ENCODE data around the gene GANAB. TPM values are rescaled to one million over a fixed set of nuclear protein-coding genes. Genes with fewer than 3 reads are reported as not detected.
"Not testable (repeated sequence)": the region's sequence is repeated elsewhere in the genome, so short reads cannot be mapped to it uniquely, and the experiment has no call there.

The GANAB gene
- total RNA-seq, 1 experiment from 2014 or later, result 229 TPM

DNA sequence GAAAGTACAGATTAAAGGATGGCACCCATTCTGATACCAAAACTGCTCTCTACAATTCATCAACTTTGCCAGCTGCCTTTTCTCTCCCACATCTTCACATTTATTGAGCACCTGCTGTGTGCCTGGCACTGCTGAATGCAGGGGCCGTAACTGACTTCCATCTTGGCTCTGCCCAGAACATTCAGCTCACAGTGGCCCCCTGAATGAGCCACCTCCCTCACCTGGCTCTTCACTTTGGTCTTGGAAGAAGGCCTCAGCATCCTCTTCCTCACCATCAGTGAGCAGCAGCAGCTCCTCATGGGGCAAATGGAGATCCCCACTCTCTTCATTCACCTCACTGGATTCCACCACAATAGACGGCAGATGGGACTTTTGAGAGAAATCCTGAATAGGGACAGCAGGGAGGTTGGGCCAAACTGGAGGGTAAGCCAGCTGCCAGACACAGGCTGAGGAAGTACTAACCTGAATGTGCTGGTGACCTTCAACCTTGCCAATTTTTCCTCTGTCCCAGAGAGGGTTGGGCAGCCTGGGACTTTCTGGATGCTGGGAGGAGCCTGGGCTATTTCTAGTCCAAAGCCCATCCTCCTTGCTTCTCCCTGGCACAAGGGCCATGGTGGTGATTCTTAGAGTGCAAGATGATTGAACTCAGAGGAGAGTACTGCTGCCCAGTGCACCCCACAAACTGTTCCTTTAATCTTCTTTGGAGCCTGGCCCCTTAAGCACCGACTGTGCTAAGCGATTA, 23.2 kb upstream of the GANAB start:
- DNase-seq (ENCODE audit: extremely low read depth, low read depth), result no peak

DNA sequence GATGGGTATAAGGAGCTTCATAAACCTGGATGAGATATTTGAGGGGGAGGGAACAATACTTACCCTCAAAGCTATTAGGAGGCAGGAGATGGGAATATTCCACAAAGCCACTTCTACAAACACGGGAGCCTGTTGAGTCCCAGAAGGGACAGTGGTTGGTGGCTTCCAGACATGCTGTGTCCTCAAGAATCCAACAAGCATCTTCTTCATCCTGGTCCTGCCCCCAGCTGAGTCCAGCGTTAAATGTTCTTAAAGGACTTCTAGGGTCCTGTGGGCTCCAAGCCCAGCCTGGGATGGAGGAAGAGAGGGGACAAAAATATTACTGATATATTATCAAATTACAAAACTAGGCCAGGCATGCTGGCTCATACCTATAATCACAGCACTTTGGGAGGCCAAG, 21.0 kb upstream of the GANAB start:
- no peak for DNase-seq (ENCODE audit: extremely low read depth, low read depth)

DNA sequence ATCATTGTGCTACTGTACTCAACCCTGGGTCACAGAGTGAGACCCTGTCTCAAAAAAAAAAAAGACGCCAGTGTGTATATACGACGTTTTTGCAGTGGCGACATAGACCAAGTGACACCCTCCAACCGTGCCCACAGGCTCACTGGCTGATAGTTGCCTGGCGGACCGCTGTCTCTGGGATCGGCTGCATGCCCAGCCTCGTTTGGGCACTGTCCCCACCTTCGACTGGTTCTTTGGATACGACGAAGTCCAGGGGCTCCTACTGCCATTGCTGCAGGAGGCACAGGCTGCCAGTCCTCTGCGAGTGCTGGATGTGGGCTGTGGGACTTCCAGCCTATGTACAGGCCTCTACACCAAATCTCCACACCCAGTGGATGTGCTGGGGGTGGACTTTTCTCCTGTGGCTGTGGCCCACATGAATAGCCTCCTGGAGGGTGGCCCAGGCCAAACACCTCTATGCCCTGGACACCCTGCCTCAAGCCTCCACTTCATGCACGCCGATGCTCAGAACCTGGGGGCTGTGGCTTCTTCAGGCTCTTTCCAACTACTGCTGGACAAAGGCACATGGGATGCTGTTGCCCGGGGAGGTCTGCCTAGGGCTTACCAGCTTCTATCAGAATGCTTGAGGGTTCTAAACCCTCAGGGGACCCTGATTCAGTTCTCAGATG, 20.0 kb upstream of the GANAB start:
- no peak for DNase-seq (ENCODE audit: extremely low read depth, low read depth)

DNA sequence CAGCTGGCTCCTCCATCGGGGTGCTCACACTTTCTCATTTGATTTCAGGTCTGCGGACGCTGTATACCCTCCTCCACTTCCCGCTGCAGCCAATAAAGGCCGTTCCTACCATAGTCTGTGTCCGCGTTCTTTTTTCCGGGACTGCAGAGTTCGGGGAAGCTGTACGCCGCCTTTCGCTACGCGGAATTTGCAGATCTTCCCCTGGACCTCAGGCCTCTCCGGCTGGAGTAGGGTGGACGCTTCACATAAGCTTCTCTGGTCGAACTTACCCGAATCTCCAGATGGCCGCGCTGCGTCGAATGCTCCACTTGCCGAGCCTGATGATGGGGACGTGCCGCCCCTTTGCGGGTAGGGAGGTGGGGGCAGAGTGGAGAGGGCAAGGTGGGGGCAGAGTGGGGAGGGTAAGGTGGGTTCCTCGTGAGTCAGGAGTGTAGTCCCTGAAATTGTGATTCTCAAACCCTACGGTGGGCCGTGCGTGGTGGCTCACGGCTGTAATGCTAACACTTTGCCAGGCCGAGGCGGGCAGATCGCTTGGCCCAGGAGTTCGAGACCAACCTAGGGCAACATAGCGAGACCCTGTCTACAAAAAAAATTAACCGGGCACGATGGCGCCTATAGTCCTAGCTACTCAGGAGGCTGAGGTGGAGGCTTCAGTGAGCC, 19.3 kb upstream of the GANAB start:
- DNase-seq (ENCODE audit: extremely low read depth, low read depth), result no peak

DNA sequence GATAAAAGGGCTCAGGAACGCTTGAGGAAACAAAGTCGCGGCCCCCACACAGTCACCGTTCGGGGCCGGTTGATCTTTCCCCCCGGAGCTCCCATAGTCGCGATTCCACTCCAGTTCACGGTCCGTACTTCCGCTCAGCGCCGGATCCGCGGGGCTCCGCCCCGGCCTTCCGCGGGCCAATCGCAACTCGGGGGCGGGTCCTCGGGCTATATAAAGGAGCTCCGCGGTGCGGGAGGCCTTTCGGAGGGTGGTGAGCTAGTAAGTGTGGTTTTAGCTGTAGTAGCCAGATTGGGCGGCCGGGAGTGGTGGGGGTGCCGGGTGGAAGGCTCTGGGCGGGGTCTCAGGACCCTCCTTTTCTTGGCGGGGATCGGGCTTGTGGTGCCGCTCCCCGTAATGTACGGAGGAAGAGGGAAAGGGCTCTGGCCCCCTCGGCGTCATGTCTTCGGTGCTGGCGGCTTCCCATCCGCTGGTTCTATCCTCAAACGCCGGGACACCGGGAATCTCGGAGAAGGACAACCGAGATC, 18.7 kb upstream of the GANAB start, which contains the start of the genes C11orf98 and CSKMT:
C11orf98 (minus strand) TSS at position 136 of the 524 bp plus-strand sequence; CDS start at position 95, 41 bp downstream.
CSKMT (plus strand) TSS at position 238 of the 524 bp plus-strand sequence. CDS start 568 bp downstream, outside the sequence.
- peak; percentile 87 for DNase-seq (ENCODE audit: extremely low read depth, low read depth)

DNA sequence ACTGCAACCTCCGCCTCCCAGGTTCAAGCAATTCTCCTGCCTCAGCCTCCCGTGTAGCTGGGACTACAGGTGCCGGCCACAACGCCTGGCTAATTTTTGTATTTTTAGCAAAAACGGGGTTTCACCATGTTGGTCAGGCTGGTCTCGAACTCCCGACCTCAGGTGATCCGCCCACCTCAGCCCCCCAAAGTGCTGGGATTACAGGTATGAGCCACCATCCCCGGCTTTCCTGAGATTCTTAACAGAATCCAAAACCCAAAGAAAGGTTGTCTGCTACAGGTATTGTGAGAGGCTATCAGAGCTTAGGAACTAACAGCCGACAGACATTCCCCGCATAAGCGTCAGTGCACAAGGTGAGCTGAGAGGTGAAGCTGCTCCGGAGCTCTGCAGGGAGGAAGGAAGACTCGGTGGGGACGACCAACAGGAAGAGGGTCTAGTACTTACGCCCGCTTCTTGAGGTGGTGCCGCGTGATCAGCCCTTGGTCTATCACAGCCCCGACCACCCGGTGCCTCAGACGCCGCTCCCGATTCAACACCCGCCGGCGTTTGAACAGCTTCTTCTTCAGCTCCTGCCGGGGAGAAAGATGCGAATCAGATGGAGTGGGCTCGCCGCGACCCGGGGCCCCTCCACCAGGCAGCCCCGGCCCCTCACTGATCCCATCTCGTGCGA, 18.1 kb upstream of the GANAB start:
- DNase-seq (ENCODE audit: extremely low read depth, low read depth), result no peak

DNA sequence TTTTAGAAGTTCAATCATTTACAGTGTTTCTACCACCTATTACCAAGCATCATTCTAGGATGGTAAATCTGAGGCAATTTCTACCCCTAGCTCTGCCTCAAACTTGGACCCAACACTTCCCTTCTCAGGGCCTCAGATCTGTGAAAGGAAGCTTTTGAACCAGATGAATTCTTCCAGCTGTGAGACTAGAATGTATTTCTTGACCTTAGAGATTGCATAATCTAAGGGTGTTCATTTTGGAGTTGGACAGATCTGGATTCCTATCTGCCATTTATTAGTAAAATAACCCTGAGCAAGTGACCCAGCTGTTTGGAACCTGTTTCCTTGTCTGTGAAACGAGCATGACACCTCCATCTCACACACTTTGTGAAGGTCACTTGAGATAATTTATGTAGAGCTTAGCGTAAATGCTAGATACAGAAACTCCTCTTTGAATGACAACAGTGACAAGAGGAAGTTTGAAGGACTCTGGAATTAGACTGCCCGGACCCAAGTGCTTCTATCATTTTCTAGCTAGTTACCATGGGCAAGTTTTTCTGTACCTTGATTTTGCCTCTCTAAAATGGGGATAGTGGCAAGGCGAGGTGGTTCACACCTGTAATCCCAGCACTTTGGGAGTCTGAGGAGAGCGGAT, 10.5 kb upstream of the GANAB start:
- DNase-seq (ENCODE audit: extremely low read depth, low read depth), result no peak

DNA sequence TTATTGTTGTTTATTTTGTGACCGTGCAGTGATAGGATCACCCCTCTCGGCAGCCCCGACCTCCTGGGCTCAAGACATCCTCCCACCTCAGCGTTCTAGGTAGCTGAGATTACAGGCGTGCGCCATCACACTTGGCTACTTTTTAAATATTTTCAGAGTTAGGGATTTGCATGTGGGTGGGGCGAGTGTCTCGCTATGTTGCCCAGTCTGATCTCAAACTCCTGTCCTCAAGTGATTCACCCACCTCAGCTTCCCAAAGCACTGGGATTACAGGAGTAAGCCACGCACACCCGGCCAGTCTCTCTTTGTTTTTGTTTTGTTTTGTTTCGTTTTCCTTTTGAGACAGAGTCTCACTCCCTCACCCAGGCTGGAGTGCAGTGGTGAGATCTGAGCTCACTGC, 7.9 kb upstream of the GANAB start:
- no peak for DNase-seq (ENCODE audit: extremely low read depth, low read depth)

DNA sequence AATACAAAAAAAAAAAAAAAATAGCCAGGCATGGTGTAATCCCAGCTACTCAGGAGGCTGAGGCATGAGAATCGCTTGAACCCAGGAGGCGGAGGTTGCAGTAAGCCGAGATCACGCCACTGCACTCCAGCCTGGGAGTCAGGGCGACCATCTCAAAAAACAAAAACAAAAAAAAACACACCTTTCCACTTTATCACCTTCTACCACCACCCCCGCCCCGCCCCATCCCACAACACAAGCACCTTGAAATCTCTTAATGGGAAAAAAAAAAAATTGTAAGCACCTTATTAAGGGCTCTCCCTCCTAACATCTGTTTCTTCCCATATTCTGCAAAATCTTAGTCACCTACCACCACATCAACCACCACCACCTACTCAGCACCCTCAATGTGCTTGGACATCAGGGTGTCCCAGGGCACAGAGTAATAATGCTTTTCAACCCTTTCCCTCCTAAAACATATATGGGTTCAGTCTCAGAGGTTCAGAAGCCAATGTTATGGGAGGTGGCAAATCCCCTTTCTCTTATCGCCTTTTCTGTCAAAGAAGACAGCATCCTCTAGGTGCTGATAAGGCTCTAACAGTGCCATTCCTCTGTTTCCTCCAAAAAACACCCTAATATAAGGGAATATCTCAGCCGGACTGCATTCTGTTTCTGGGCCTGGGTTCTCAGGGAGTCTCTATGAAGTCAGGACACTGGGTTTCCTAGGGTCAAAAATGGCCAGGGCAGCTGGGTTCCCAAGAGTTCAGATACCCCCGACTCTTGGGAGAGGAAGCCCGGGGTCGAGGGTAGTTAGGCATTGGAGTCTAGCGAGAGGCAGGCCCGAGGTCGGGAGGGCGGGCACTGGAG, 6.0 kb upstream of the GANAB start:
- no peak for DNase-seq (ENCODE audit: extremely low read depth, low read depth)

DNA sequence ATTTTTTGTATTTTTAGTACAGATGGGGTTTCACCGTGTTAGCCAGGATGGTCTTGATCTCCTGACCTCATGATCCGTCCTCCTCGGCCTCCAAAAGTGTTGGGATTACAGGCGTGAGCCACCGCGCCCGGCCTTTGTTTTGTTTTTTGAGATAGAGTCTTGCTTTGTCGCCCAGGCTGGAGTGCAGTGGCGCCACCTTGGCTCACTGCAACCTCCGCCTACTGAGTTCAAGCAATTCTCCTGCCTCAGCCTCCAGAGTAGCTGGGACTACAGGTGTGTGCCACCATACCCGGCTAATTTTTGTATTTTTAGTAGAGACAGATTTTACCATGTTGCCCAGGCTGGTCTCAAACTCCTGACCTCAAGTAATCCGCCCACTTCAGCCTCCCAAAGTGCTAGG, 3.9 kb upstream of the GANAB start:
- not testable (repeated sequence) for DNase-seq (ENCODE audit: extremely low read depth, low read depth)

DNA sequence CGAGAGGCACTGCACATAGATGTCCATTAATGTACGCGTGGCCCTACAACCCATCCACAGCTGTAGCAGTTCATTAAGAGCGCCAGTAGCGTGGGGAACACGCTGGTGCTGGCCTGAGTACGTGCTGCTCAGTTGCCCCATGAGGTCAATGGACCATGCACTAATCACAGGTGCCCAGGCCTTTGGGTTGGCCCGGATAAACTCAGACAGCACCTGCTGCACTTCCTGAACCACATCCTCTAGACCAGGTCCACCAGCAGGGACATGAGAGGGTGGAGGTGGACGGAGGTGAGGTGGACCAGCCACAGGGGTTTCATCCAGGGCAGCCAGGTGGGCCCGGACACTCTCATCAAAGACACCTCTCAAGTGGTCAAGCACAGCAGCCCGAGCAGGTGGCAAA, 3.1 kb upstream of the GANAB start:
- no peak for DNase-seq (ENCODE audit: extremely low read depth, low read depth)

DNA sequence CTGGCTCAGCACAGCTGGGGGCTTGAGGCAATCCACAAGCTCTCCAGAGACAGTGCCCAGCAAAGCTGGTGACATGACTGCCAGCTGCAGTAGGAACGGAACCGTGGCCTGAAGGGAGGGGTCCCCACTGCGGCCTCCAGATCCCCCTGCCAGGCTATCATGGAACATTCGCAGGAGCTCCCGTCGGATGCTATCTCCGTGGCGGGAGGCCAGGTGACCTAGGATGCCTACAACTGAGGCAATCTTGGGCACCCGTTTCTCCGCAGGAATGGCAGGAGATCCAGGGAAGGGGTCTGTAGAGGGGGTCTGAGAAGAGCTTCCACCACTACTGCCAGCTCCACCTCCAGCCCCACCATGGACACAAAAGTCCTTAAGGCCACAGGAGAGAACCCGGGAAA, 2.6 kb upstream of the GANAB start:
- no peak for DNase-seq (ENCODE audit: extremely low read depth, low read depth)

DNA sequence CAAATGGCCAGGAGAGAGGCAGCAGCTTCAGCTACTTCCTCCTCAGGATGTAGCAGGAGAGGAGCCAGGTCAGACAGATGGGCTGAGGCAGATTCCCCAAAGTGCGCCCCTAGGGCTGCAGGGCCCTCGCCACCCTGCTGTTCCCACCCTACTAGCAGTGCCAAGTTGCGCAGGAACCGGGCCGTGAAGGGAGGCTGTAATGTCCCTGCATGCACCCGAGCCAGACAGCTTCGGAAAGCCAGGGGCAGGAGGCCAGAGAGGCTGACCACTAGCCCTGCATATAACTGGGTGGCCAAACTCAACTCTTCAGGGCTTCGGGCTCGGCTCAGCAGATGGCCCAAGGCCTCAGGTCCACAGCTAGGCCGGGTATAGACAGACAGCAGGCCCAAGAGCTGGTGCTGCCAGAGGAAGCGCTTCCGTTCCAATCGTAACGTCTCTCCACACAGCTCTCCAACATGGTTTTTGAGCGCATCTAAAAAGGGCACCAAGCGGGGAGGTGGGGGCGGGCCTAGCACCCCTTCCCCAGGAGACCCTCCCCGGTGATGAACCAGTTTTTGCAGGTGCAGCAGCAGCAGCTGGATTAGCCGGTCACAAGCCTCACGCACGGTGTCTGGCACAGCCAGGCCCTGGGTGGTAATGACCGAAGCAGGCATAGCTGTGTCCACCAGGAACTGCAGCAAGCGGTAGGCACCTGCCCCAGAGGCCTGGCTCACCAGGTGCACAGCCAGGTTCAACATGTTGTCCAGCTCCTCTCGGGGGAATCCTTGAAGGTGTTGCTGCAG, 2.0 kb upstream of the GANAB start:
- no peak for DNase-seq (ENCODE audit: extremely low read depth, low read depth)

DNA sequence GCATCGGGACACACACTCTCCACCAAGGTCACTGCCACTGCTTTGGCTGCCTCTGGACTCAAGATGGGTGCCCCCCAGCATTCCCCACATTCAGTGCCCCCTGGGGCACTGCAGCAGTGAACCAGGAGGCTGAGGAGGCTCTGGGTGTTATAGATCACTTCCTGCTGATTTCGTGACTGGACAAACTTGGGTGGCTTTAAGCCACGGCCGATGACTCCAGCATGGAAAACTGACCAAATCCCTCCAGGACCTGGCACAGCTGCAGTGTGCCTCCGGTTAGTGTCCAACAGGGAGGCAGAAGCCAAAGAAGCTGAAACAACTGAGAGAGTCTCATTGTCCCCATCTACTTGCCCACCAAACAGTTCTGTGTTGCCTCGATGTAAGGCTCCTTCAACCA, 1.2 kb upstream of the GANAB start:
- DNase-seq (ENCODE audit: extremely low read depth, low read depth), result no peak

DNA sequence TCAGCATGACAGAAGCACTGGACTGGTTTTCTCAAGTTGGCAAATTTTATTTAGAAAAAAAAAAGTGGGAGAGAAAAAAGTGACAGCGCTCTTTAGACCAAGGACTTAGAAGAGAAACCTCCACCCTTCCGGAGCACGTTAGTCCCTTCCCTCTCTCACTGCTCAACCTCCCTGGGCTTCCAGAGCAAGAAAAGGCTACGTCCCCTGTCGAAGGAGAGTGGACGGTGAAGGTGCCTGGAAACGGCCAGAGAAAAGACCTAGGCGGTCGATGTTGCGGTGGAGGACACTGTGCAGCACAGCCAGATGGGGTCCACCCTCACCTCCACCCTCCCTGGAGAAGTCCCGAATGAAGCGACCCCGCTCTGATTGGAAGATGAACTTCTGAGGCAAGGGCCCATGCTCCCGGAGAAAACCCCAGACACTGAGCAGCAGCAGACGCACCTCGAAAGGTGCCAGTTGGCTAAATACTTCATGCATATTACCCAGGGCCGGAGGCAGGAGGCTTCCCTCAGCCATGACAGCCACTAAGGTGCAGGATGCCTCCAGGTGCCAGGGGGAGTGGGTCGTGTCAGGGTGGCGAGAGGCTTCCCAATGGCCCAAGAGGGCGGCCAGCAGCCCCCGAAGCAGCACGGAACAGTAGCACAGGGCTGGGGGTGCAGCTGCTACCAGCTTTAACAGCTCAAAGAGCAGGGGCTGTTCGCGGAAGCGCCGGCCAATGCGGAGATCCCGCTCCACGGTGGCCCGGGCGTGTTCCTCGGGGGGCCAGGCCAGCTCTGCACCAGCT, 604 bp upstream of the GANAB start:
- DNase-seq (ENCODE audit: extremely low read depth, low read depth), result no peak

DNA sequence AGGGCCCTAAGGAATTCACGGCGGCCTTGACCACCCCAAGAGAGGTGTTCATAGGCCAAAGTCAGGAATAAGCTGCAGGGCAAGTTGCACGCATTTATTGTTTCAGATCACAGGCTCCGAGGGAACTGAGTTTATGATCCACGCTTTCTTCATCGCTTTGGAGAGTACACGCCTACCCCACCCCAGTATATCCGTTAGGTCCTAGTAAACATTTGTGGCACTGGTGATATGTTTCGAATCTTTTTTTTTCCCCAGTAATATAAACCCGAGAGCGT, 805 bp downstream of the GANAB start:
- no peak for DNase-seq (ENCODE audit: extremely low read depth, low read depth)

DNA sequence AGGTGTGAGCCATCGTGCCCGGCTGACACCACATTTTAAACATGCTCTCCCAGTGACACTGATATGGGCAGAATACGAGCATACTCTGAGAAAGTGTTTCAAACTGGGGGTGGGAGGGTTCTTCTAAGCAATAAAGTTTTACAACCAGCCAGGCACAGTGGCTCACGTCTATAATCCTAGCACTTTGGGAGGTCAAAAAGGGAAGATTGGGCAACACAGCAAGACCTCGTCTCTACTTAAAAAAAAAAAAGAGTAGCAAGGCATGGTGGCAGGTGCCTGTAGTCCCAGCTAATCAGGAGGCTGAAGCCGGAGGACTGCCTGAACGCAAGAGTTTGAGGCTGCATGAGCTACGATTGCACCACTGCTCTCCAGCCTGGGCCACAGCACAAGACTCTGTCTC, 2.2 kb downstream of the GANAB start:
- no peak for DNase-seq (ENCODE audit: extremely low read depth, low read depth)

DNA sequence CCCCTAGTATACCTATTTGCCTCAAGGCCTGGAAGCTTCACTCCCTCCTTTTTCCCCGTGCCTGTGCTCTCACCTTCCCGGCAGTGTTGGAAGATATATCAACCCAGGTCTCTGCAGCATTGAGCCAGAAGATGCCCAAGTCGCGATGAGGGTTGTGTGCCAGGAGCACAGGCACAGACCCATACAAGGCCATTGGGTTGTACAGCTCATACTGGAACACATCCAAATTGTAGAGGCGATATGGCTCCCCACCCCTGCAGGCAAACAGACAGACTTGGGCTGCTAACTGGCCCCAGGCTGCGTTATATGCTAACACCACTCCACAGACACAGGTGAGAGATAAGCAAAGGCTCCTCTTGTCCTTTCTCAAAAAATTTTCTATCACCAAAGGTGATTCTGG, 13.9 kb downstream of the GANAB start:
- DNase-seq (ENCODE audit: extremely low read depth, low read depth), result no peak

All from NCI-H460 (cell line).